Globus pallidus (tissue), 1 donor: ENCODE data around the gene SPRR2E.
"Not testable (repeated sequence)": the region's sequence is repeated elsewhere in the genome, so short reads cannot be mapped to it uniquely, and the experiment has no call there.

ENCODE experiments used
- DNase-seq: peaks from one replicate; pipeline ENCODE4 v3.0.0-alpha.2; 2015; ENCODE audit warnings: low spot score

SPRR2E gene

GRCh38 chr1:153094426-153094825 is at the start of gene SPRR2E:
Gene SPRR2E, minus strand, starts transcription at chr1:153094526. Its CDS starts 775 bp downstream, at chr1:153093751.
- no peak for DNase-seq

- DNase-seq = no peak
Observed at GRCh38 chr1:153141377-153141776, 47.1 kb upstream of the SPRR2E start.

GRCh38 chr1:153140484-153140883 is 46.2 kb upstream of the SPRR2E start:
- no peak for DNase-seq

- DNase-seq = no peak
Observed at GRCh38 chr1:153133743-153134142, 39.4 kb upstream of the SPRR2E start.

GRCh38 chr1:153133267-153133666 is 38.9 kb upstream of the SPRR2E start:
- no peak for DNase-seq

- DNase-seq = not testable (repeated sequence)
Observed at GRCh38 chr1:153128688-153129087, 34.4 kb upstream of the SPRR2E start.

GRCh38 chr1:153127296-153127695 is 33.0 kb upstream of the SPRR2E start:
- no peak for DNase-seq

- DNase-seq = no peak
Observed at GRCh38 chr1:153125536-153125935, 31.2 kb upstream of the SPRR2E start.

- not testable (repeated sequence) for DNase-seq
Observed at GRCh38 chr1:153123793-153124192, 29.5 kb upstream of the SPRR2E start.

GRCh38 chr1:153122831-153123421 is 28.6 kb upstream of the SPRR2E start:
- DNase-seq = no peak

- no peak for DNase-seq
Observed at GRCh38 chr1:153120945-153121344, 26.6 kb upstream of the SPRR2E start.

GRCh38 chr1:153119491-153119971 is 25.2 kb upstream of the SPRR2E start:
- DNase-seq = no peak

- DNase-seq = not testable (repeated sequence)
Observed at GRCh38 chr1:153115264-153115663, 20.9 kb upstream of the SPRR2E start.

GRCh38 chr1:153113416-153113815 is 19.1 kb upstream of the SPRR2E start, which contains the start of gene SPRR2F:
Gene SPRR2F, minus strand, starts transcription at chr1:153113516. Its CDS starts 783 bp downstream, at chr1:153112733.
- no peak for DNase-seq

- DNase-seq = not testable (repeated sequence)
Observed at GRCh38 chr1:153112454-153112853, 18.1 kb upstream of the SPRR2E start.

- DNase-seq = no peak
Observed at GRCh38 chr1:153100245-153100644, 5.9 kb upstream of the SPRR2E start.

- DNase-seq = no peak
Observed at GRCh38 chr1:153099461-153100045, 5.2 kb upstream of the SPRR2E start.

- DNase-seq = no peak
Observed at GRCh38 chr1:153095764-153096163, 1.4 kb upstream of the SPRR2E start.

- DNase-seq = no peak
Observed at GRCh38 chr1:153087652-153088051, 6.7 kb downstream of the SPRR2E start.

GRCh38 chr1:153081736-153082135 is 12.6 kb downstream of the SPRR2E start:
- DNase-seq = no peak

- no peak for DNase-seq
Observed at GRCh38 chr1:153072806-153073726, 21.3 kb downstream of the SPRR2E start.

- no peak for DNase-seq
Observed at GRCh38 chr1:153071511-153071910, 22.8 kb downstream of the SPRR2E start, which contains the start of gene SPRR2B. Gene SPRR2B, minus strand, starts transcription at chr1:153071611. Its CDS starts 772 bp downstream, at chr1:153070839.
